ENCODE results near the gene LRIT2. TPM values are rescaled to one million over a fixed set of nuclear protein-coding genes. Genes with fewer than 3 reads are reported as not detected.

LRIT2 gene, protein sequence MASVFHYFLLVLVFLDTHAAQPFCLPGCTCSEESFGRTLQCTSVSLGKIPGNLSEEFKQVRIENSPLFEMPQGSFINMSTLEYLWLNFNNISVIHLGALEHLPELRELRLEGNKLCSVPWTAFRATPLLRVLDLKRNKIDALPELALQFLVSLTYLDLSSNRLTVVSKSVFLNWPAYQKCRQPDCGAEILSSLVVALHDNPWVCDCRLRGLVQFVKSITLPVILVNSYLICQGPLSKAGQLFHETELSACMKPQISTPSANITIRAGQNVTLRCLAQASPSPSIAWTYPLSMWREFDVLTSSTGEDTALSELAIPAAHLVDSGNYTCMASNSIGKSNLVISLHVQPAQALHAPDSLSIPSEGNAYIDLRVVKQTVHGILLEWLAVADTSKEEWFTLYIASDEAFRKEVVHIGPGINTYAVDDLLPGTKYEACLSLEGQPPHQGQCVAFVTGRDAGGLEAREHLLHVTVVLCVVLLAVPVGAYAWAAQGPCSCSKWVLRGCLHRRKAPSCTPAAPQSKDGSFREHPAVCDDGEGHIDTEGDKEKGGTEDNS
- not detected for total RNA-seq

DNA sequence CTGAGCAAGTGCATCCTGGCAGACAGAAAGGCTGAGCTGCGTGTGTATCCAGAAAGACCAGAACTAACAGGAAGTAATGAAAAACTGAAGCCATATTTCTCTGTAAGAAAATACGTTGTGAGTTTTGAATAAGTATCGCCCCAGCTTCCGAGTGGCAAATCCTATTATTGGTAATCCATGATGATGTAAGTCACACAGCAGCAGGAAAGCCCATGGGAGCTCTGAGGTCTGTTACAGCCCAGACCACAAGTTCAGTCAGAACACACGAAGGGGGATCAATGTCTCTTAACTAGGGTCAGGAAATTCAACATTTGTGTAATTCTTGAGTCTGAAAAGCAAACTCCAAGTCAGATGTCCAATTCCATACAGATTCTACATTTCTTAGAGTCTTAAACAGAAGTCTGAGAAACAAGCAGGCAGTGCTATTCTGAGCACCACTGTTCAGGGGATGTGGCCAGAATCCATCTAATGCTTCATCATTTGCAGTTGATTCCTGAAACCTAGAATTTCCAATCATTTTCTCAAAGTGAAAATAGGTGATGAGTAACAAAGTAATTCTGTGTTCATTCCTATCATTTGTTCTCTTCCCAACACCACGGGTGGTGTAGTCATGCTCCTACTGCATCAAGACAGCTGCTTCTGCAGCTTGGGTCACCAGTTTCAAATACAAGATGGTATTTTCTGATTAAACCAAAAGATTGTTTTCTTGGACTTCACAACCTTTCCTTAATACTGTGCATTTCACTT, at the start of gene LRIT2:
Gene LRIT2, minus strand, starts transcription at position 118 of the 747 bp plus-strand sequence. Its CDS starts 24 bp downstream, at position 94.
- H3K9me3 Mint-ChIP-seq = no peaks in the 10 kb centered on the region
- no peak within 1 kb of the TSS for H3K27ac Mint-ChIP-seq
- no peaks in the 10 kb centered on the region for H3K4me1 Mint-ChIP-seq
- no peaks in the 10 kb centered on the region for H3K36me3 Mint-ChIP-seq (ENCODE audit: low read depth)
- peaks cover 15% of the 10 kb centered on the region for H3K27me3 Mint-ChIP-seq
- ChIA-PET POLR2A (no interaction called here), CTCF (no interaction called here)
- DNase-seq = no peak
- no peak within 1 kb of the TSS for H3K4me3 Mint-ChIP-seq

DNA sequence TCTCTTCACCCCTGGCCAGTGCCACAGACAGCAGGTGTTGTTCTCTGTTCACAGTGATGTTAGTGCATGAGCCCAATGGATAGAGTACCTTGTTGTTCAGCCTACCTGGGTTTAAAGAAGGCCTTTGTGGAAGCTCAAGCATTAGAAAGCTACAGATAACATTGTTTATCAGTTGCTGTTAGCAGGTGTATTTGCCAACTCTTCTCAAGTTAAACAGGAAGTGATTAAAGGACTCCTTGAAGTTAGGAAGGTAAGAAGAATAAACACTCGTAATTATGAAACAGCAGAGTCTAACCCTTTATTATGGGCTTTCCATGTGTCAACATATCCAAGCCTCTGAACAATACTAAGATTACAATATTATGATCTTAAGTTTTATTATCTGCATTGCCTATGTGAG, 45.4 kb upstream of the LRIT2 start:
- CTCF ChIA-PET = interaction anchor here (1.1 to 1.8 kb wide), 2 partner anchors 13 to 266 kb away, joined by 3 to 4 read pairs; no protein-coding TSS in a partner anchor

DNA sequence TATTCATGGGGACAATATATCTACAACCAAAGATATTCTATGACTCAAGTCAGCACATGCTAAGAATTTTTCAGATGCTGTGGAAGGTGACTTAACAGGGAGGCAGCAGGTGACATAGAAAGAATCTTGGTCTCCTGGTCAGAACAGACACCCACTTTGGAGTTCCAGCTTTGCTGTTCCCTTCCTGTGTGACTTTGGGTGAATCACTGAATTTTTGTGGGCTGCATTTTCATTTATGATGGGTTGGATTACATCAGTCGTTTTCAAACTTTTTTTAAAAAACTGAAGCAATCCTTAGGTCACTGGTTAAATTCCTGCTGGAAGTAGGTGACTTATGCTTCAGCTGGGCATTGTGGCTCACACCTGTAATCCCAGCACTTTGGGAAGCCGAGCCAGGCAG, 44.4 kb upstream of the LRIT2 start:
- Mint-ChIP-seq H3K9me3 (no peaks in the 10 kb centered on the region), H3K27ac (no peak overlapping the region), H3K36me3 (ENCODE audit: low read depth) (no peaks in the 10 kb centered on the region), H3K27me3 (peaks cover 18% of the 10 kb centered on the region), H3K4me3 (no peak overlapping the region), H3K4me1 (peaks cover 15% of the 10 kb centered on the region)
- ChIA-PET POLR2A (interaction anchor here (2.8 kb wide), 1 partner anchor 60 kb away, joined by 10 read pairs; no protein-coding TSS in a partner anchor), CTCF (interaction anchor here (1.8 to 8.9 kb wide), 2 partner anchors 12 to 269 kb away, joined by 4 to 239 read pairs; no protein-coding TSS in a partner anchor)
- DNase-seq = no peak

More for the DNA sequence above, 45.4 kb upstream of the LRIT2 start:
- H3K27me3 Mint-ChIP-seq = peaks cover 18% of the 10 kb centered on the region
- H3K9me3 Mint-ChIP-seq = no peaks in the 10 kb centered on the region
- no peak overlapping the region for H3K4me3 Mint-ChIP-seq
- H3K27ac Mint-ChIP-seq = no peak overlapping the region
- no peak for DNase-seq
- no peaks in the 10 kb centered on the region for H3K36me3 Mint-ChIP-seq (ENCODE audit: low read depth)
- H3K4me1 Mint-ChIP-seq = peaks cover 15% of the 10 kb centered on the region
- POLR2A ChIA-PET = no interaction called here

DNA sequence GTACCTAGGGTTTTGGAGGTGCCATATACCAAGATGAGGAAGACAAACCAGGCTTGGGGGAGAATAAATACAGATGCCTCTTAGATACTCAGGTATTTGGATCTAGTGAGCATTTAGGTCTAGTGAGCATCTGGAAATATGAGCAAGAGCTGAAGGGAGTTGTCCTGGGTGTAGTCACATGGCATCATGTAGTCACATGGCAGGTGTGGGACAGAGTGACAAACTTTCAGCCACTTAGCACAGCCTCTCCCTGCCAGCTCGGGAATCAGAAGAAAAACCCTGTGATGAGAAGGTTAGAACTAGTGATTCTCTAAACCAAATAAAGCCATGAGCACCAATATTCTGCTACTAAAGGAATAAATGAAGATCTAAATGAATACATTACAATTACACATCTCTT, 43.8 kb upstream of the LRIT2 start:
- CTCF ChIA-PET = interaction anchor here (1.8 to 8.9 kb wide), 3 partner anchors 11 to 270 kb away, joined by 4 to 239 read pairs (median 35); no protein-coding TSS in a partner anchor
- Mint-ChIP-seq H3K27ac (no peak overlapping the region), H3K4me1 (peaks cover 17% of the 10 kb centered on the region), H3K4me3 (no peak overlapping the region), H3K27me3 (peaks cover 21% of the 10 kb centered on the region), H3K9me3 (no peaks in the 10 kb centered on the region), H3K36me3 (ENCODE audit: low read depth) (no peaks in the 10 kb centered on the region)
- DNase-seq = no peak
- POLR2A ChIA-PET = interaction anchor here (2.8 kb wide), 1 partner anchor 60 kb away, joined by 10 read pairs; no protein-coding TSS in a partner anchor

DNA sequence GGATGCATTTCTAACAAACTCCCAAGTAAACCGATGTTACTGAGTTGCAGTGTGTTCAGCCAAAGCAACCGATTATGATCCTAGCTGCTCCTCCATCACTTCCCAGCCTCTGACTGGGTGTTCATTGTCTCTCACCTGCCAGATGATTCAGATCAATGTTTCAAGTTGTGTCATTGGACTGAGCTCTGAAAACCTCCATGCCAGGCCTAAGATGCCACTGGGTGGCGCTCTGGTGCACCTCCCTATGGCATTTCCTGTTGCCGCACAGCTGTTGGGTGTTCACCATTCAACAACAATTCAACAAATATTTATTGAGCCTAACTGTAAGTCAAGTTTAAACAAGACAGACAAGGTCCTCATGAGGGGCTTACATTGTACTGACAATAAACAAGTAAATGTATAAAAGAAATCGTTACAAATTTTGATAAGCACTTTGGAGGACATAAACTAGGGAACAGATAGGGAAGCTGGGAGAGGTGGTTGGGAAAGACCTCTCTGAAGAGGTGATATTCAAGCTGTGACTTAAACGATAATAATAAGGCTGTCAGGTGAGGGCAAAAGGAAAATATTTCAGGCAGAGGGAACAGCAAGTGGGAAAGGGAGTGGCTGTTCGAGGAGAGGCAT, 42.3 kb upstream of the LRIT2 start:
- Mint-ChIP-seq H3K36me3 (ENCODE audit: low read depth) (no peaks in the 10 kb centered on the region), H3K27me3 (peaks cover 28% of the 10 kb centered on the region), H3K9me3 (no peaks in the 10 kb centered on the region), H3K27ac (no peak overlapping the region), H3K4me1 (peaks cover 17% of the 10 kb centered on the region), H3K4me3 (no peak overlapping the region)
- POLR2A ChIA-PET = interaction anchor here (0.7 to 2.8 kb wide), 7 partner anchors 26 to 271 kb away, joined by 3 to 10 read pairs (median 4); no protein-coding TSS in a partner anchor
- CTCF ChIA-PET = interaction anchor here (0.7 to 8.9 kb wide), 33 partner anchors 8 to 284 kb away, joined by 3 to 239 read pairs (median 5); partner anchors contain the start of genes CCSER2 and GHITM
- DNase-seq = peak; percentile 83

DNA sequence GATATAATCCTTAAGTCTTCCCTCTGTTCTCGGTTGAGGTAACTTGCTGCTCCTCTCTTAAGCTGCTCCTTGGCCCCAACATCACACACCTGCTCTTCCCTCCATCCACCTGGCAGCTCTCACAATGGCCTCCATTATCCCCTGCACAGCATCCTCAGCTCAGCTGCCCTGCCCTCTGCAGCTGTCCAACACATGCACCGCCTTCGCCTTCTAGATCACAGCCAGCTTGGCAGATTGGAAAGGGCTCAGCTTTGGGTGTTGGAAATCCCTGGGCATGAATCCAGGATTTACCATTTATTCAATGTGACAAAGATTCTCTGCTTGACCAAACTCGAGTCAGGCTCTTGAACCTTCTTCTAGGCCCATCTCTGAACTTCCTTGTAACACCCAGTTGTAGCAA, 40.1 kb upstream of the LRIT2 start:
- ChIA-PET POLR2A (no interaction called here), CTCF (interaction anchor here (0.7 to 8.9 kb wide), 10 partner anchors 10 to 273 kb away, joined by 3 to 239 read pairs (median 4); no protein-coding TSS in a partner anchor)
- no peak for DNase-seq
- Mint-ChIP-seq H3K4me1 (peaks cover 13% of the 10 kb centered on the region), H3K27ac (no peak overlapping the region), H3K4me3 (no peak overlapping the region), H3K9me3 (no peaks in the 10 kb centered on the region), H3K36me3 (ENCODE audit: low read depth) (no peaks in the 10 kb centered on the region), H3K27me3 (peaks cover 24% of the 10 kb centered on the region)

DNA sequence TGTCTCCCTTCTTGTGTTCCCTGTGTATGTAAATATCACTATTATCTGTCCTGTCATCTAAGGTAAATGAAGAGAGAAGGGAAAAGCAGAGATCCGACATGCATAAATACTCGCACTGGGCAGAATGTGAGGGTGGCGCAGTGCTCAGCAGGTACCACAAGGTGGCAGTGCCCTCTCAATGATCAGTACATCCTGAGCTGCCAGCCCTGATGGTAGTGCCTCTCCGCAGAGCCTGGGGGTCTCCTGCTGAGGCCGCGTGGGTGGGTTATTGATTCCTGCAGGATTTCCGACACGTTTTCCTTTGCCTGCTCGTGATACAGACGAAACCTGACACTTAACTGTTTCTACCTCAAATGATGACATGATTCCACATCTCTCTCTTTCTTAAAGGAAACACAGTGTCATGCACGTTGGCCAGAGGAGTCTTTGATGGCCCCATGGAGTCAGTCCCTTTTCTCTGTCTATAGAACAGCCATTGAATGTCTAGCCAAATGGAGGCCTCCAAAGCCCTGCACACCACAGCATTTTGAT, 39.3 kb upstream of the LRIT2 start:
- Mint-ChIP-seq H3K36me3 (ENCODE audit: low read depth) (no peaks in the 10 kb centered on the region), H3K4me1 (peaks cover 13% of the 10 kb centered on the region), H3K4me3 (no peak overlapping the region), H3K27me3 (peaks cover 26% of the 10 kb centered on the region), H3K9me3 (no peaks in the 10 kb centered on the region), H3K27ac (no peak overlapping the region)
- POLR2A ChIA-PET = no interaction called here
- CTCF ChIA-PET = interaction anchor here (0.6 to 8.9 kb wide), 21 partner anchors 9 to 284 kb away, joined by 3 to 239 read pairs (median 3); no protein-coding TSS in a partner anchor
- peak; percentile 75 for DNase-seq

DNA sequence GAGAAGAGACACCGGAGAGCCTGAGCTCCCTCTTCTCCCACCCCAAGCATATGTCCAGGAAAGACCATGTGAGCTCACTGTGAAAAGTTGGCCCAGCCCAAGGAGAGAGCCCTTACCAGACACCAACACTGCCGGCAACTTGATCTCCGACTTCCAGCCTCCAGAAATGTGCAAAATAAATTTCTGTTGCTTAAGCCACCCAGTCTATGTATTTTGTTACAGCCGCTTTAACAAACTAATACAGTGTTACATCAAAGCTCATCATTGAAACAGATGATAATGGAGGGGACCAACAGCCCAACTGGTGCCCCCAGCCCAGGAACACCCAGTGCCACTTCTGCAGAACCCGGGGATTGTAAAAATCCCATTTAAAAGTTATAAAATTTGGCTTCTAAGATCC, 38.4 kb upstream of the LRIT2 start:
- peaks cover 20% of the 10 kb centered on the region for H3K27me3 Mint-ChIP-seq
- ChIA-PET POLR2A (no interaction called here), CTCF (interaction anchor here (0.6 to 8.9 kb wide), 14 partner anchors 10 to 285 kb away, joined by 3 to 239 read pairs (median 4); no protein-coding TSS in a partner anchor)
- peak; percentile 7 for DNase-seq
- no peak overlapping the region for H3K4me3 Mint-ChIP-seq
- no peaks in the 10 kb centered on the region for H3K36me3 Mint-ChIP-seq (ENCODE audit: low read depth)
- no peak overlapping the region for H3K27ac Mint-ChIP-seq
- no peaks in the 10 kb centered on the region for H3K9me3 Mint-ChIP-seq
- H3K4me1 Mint-ChIP-seq = peaks cover 13% of the 10 kb centered on the region

DNA sequence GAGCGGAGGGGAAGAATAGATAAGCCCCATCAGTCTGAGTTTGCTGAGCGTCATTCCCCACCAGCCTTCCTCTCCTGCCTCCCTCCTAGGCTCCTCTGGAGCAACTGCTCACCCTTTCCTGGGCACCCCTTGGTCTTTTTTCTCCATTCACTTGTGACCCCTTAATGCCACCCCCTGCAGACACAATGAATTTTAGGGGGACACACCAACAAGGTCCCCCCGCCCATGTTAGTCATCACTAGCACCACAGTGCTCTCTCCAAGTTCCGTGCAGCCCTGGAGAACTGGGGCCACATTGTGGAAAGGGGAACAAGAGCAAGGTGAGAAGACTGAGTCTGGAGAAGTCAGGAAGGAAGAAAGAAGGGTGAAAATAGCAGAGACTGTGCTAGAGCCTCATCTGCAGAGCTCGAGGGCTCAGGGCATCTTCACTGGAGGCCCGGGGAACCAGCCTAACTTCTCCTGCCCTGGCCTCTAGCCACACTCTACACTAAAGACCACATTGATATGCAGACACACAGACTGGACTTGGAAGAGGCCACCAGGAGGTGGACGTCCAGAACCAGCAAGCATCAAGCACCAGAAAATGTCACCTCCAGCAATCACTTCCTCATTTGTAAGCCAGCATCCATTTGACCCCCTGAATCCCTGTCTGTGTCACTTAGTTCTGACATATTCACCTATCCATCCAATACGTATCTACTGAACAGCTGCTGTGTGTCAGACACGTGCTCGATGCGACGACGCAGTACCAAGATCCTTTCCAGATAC, 37.0 kb upstream of the LRIT2 start:
- DNase-seq = peak; percentile 8
- Mint-ChIP-seq H3K36me3 (ENCODE audit: low read depth) (no peaks in the 10 kb centered on the region), H3K27me3 (peaks cover 20% of the 10 kb centered on the region), H3K4me1 (peaks cover 8% of the 10 kb centered on the region), H3K27ac (no peak overlapping the region), H3K4me3 (no peak overlapping the region), H3K9me3 (no peaks in the 10 kb centered on the region)
- POLR2A ChIA-PET = no interaction called here
- CTCF ChIA-PET = interaction anchor here (8.9 kb wide), 1 partner anchor 277 kb away, joined by 239 read pairs; no protein-coding TSS in a partner anchor

DNA sequence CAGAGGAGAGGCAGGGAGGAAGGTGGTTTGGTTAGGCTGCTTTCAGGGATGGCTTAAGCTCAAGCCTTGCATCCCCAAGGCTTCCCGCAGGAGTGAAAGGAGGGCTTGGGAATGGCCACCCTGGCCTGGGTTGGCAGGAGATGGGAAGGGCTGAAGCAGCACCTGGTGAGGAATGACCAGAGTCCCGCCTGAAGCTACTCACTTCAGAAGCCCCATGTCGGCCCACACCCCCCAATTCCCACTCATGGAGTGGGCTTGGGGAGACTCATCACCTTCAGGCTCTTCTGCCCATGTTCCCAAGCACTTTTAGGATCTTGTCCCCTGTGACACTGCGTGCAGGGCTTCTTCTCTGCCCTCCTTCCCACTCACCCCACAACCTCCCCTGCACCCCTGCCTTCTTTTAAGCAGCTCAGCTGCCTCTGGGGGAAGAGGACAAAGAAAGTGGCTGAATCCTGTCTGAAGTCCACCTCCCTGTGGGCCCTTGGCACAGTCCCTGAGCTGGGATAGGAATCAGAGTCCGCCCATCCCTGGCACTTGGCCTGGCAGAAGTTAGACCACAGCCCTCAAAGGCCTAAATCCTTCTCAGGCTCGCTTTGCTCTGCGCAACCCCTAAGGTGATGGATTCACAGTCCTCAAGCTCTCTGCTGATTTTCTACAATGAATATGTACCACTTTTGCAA, 36.0 kb upstream of the LRIT2 start:
- peak; percentile 3 for DNase-seq
- POLR2A ChIA-PET = no interaction called here
- H3K4me1 Mint-ChIP-seq = peaks cover 8% of the 10 kb centered on the region
- peaks cover 20% of the 10 kb centered on the region for H3K27me3 Mint-ChIP-seq
- H3K36me3 Mint-ChIP-seq (ENCODE audit: low read depth) = no peaks in the 10 kb centered on the region
- H3K27ac Mint-ChIP-seq = no peak overlapping the region
- H3K4me3 Mint-ChIP-seq = no peak overlapping the region
- no peaks in the 10 kb centered on the region for H3K9me3 Mint-ChIP-seq
- CTCF ChIA-PET = interaction anchor here (8.9 kb wide), 1 partner anchor 278 kb away, joined by 239 read pairs; no protein-coding TSS in a partner anchor

DNA sequence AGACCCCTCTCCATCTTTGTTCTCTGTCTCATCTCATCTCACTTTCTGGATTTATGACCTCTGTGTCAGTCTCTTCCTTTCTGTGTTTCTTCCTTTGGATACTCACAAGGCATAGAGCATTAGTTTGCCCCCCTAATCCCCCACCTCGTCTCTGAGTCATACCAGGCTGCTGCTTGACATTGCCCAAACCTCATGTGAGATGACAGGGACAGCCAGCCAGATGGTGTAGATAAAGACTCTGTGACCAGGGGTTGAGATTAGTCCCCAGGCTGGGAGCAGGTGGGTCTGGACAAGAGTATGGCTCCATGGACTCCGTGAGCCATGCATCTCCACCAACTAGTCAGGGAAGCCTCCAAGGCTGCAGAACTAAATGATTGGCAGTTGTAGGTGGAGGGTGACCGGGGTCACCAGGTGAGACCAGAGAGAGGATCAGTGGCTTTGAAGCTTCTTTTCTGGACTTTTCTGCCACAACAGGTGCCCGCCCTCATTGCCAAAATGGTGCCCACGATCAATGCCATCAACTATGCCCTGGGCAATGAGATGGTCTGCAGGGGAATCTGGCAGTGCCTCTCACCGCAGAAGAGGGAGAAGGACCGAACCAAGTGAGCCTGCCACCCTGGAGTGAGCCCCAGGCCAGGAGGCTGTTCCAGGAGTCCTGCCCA, 32.8 kb upstream of the LRIT2 start:
- ChIA-PET POLR2A (no interaction called here), CTCF (interaction anchor here (1.1 to 2.5 kb wide), 2 partner anchors 12 to 280 kb away, joined by 4 to 8 read pairs; no protein-coding TSS in a partner anchor)
- H3K36me3 Mint-ChIP-seq (ENCODE audit: low read depth) = no peaks in the 10 kb centered on the region
- H3K9me3 Mint-ChIP-seq = no peaks in the 10 kb centered on the region
- DNase-seq = peak; percentile 14
- no peak overlapping the region for H3K4me3 Mint-ChIP-seq
- no peak overlapping the region for H3K27ac Mint-ChIP-seq
- peaks cover 12% of the 10 kb centered on the region for H3K27me3 Mint-ChIP-seq
- peaks cover 6% of the 10 kb centered on the region for H3K4me1 Mint-ChIP-seq

All from activated CD4-positive, alpha-beta memory T cell treated with anti-CD3 and anti-CD28 coated beads, Interleukin-2, amount 10 ng/mL, durations not matched to agents 7 days and 5 days (primary cell).